ENCODE measurements around the gene GARIN3.

Gene GARIN3

DNA sequence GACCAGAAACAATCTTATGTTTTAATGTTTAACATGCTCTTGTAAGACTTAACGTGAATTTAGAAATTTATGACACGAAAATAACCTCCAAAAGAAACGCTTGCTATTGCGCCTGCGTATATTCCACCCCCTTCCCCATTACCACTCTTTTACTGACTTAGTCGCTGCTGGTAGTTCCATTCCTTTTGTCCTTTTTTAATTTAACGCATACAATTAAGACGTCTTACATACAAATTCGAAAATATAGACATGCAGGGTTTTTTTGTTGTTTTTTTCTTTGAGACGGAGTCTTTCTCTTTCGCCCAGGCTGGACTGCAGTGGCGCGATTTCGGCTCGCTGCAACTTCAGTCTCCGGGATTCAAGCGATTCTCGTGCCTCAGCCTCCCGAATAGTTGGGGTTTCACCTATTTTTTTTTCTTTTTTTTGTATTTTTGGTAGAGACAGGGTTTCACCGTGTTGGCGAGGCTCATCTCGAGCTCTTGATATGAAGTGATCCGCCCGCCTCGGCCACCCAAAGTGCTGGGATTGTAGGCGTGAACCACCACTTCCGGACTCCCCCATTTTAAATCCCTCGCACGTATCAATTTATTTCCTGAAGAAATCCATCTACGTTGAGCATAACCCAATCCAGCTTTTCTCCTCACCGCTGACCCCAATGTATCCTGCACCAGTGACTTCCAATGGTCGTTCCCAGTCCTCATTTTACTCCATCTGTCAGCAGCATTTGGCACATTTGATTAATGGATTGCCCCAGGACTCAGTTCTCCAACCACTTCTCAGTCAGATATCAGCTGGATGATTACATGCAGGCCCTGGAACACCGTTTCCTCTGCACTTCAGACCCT is 22.7 kb downstream of the GARIN3 start:
- DNase-seq (ENCODE audit: low read depth), result no peak

DNA sequence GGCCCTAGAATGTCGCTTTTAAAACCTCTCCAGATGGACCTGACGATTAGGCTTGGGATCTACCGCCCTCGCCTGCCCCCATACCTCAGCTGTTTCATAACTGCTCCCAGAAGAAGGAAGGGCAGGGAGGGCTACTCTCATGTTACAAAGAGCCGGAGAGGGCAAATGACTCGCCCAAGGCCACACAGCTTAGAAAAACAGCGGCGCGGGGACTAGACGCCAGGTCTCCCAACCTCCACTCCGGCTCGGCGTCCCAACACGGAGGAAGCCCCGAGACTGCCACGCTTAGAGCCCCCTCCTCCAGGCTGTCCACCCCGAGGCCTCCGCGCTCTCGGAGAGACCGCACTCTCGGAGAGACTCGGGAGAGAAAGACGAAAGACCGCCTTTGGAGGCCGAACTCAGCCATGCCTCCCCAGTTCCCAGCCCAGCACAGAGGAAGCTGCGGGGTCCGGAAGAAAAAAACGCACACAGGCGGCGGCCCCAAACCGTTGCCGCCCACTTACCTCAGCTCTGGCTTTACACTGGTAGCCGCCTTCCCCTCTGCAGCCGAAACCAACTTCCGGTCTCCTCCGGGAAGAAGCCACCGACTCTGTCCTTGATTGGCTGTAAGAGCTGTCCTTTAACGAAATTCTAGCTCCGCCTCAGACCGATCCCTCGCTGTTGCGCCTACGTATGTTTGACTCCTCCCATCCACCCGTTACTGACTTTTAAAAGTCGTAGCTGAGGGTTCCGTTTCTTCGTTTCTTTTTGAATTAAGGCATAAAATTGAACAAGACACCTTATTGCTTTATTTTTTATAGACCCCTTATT is 23.5 kb downstream of the GARIN3 start, which contains the start of gene MED7:
TSS of gene MED7 (minus strand) at position 549 of the 810 bp plus-strand sequence. CDS start 3,434 bp downstream, outside the sequence.
- peak; percentile 66 for DNase-seq (ENCODE audit: low read depth)

DNA sequence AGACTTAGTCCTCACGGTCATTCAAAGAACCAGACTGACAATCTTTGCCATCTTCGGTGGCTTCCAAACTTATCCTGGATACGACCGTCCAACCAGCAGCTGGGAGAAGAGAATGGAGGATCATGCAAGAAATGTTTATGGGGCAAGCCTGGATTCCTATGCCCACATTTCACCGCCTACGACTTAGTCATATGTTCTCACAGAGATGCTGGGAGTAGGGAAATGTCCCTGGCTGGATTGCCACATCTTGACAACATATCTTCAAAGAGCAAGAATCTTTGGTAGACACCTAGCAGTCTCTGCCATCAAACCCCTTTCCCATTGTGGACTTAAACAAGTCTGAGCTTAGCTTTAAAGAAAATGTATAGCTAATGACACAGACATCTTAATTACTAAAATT is 28.4 kb downstream of the GARIN3 start:
- no peak for DNase-seq (ENCODE audit: low read depth)

DNA sequence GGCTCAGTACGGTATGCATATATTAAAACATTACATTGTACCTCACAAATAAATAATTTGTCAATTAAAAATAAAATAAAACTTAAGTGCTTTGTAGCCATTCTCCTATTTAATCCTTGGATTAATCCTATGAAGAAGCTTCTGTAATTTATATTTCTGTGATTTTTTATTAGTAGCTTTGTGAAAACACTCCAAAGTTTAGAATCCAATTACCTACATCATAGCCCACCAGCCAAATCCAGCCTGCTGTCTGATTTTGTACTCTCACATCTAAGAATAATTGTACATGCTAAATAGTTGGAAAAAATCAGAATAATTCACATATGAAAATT is 33.8 kb downstream of the GARIN3 start:
- no peak for DNase-seq (ENCODE audit: low read depth)

DNA sequence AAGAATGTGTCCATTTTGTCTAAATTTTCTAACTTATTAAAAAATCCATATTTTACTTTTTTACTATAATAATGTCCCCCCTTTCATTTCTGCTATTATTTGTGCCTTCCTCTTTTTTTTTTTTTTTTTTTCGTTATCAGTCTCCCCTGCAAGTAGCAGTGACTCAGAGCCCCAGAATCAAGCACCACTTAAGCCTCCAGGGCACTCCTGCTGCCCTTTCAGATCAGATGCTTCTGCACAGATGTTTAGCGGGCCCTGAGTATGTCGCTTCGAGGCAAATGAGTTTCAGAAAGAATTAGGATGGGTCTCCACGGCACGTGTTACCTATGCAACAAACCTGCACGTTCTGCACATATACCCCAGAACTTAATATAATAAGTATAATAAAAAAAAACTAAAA is 35.1 kb downstream of the GARIN3 start:
- no peak for DNase-seq (ENCODE audit: low read depth)

DNA sequence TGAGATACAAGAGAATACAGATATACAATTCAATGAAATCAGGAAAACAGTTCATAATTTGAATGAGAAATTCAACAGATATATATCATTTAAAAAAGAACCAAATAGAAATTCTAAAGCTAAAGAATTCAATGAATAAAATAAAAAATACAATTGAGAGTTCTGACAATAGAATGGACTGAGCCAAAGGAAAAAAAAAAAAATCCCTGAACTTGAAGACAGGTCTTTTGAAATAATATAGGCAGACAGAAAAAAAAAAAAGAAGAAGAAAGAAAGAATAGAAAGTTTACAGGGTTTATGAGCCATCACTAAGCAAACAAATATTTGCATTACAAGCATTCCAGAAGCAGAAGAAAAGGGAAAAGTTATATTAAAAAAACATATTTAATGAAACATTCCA is 44.4 kb downstream of the GARIN3 start:
- DNase-seq (ENCODE audit: low read depth), result no peak

DNA sequence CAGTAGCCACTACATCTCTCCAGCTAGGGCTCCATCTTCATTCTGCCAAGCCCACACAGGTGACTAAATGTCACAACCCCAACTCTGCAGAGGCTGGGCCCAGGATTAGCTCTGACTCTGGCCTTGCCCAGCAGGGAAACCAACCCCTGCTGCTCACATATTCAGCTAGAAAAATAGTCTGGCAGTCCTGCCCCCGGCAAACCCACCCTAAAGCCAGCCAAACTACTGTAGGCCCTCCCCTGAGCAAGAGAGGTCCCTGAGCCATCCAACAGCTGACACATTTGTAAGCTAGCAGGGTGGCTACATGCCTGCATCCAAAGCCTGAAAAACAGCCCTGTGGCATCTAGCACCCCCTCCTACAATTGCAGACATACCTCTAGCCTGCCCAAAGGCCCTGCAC is 46.0 kb downstream of the GARIN3 start:
- no peak for DNase-seq (ENCODE audit: low read depth)

DNA sequence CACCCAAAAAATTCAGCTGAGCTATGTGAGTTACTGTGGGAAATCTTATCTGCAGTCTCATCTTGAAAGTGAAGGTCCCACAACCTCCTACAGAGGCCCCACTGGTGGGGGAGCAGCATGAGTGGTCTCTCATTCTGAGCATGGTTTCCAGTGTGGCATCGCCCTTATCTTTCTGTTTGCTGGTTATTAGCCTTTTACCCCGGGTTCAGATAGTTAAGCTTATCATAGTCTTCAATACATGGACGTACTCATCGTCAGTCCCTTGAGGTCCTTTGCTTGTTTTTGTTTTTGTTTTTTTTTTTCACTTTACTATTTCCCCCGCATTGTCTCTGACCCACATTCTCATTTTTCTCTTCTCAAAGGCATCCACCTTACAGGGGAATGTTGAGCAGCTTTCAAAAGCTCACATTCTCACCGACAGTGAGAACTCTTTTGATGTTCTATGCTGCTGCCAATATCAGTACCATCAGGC is 49.5 kb downstream of the GARIN3 start:
- no peak for DNase-seq (ENCODE audit: low read depth)

DNA sequence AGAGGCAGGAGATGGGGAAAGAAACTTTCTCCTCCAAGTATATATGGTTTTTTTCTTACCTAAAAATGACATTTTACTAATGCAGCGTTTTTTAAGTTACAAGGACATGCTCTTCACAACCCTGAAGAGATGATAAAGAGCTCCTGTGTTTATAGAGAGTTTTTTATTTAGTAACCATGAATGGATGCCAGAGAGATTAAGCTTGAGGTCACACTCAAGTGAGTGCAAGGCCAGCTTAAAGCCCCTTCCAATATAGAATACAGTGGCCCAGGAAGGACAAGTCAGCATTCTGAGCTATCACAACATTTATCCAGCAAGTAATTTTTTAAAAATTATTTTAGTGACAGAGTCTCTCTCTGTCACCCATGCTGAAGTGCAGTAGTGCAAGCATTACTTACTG is 50.6 kb downstream of the GARIN3 start:
- DNase-seq (ENCODE audit: low read depth), result no peak

DNA sequence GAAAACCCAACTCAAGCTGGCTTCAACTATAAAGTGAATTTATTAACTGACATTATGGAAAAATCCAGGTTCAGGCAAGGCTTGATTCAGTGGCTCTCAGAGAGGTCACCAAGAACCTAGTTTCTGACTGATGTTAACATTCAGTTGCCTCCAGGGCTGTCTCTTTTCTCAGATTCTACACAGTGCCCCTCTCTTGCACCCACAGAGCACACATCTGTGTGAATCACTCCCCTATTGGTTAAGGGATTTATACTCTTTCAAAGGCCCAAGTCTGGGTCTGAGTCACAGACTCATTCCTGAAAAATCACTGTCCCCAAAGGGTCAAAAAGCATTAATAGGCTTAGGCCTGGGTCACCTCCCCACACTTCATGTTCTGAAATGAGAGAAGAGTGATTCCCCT is 51.1 kb downstream of the GARIN3 start:
- no peak for DNase-seq (ENCODE audit: low read depth)

DNA sequence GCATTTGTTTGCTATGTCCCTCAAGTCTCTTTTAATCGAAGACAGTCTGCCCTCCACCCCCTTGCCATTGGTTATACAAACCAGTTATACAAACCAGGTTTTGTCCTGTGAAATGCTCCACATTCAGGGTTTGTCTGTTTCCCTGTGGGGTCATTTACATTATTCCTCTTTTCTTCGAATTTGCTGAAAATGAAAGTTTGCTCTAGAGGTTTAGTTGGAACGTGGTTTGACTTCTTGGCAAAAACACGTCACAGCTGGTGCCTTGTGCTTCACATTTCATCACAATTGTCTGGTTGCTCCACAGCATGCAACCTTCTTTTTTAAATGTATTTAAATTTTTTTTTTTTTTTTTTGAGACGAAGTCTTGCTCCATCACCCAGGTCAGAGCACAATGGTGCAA is 53.1 kb downstream of the GARIN3 start:
- no peak for DNase-seq (ENCODE audit: low read depth)

All from stimulated activated CD8-positive, alpha-beta memory T cell treated with anti-CD3 and anti-CD28 coated beads, Interleukin-7, amount 100 ng/mL, for 24 hours (primary cell).